Thyroid gland (tissue), 4 donors: ENCODE measurements around the gene CACNA1D. TPM values are rescaled to one million over a fixed set of nuclear protein-coding genes. Genes with fewer than 3 reads are reported as not detected.

Source experiments
- DNase-seq, 2 donors: peaks; one replicate each; pipeline ENCODE4 v3.0.0-alpha.2; 2019
- H3K27ac ChIP-seq, 3 donors: fragments of 200-600 bp; sonication (generic); 1 replicate in 2 of 3; 2 replicates in 1 of 3; pipeline ENCODE4 v1.5.1; 2016 to 2019; ENCODE audit warnings: mild to moderate bottlenecking in 1 of 3, moderate library complexity in 1 of 3
- H3K27me3 ChIP-seq: fragments of 200-600 bp; sonication (generic); one replicate; pipeline ENCODE4 v1.5.1; 2019
- H3K36me3 ChIP-seq, 2 donors: fragments of 200-600 bp; sonication (generic); one replicate each; pipeline ENCODE4 v1.5.1; 2016 to 2019
- H3K4me1 ChIP-seq, 2 donors: fragments of 200-600 bp; sonication (generic); one replicate each; pipeline ENCODE4 v1.5.1; 2017 to 2019
- H3K4me3 ChIP-seq, 3 donors: fragments of 200-600 bp; sonication (generic); replicated peaks in 1 of 3; 1 replicate in 2 of 3; 2 replicates in 1 of 3; pipeline ENCODE4 v1.5.1; 2016; ENCODE audit warnings: mild to moderate bottlenecking in 1 of 3
- H3K9me3 ChIP-seq: fragments of 200-600 bp; sonication (generic); one replicate; pipeline ENCODE4 v1.5.1; 2017
- CTCF ChIP-seq, 6 experiments: fragments of 200-600 bp in 3 of 6; fragments of 450-650 bp in 3 of 6; sonication (generic) in 3 of 6; IDR thresholded peaks; one replicate each; pipeline ENCODE4 v1.5.1; 2016 to 2019; ENCODE audit warnings: antibody characterized with exemption in 6 of 6, mild to moderate bottlenecking in 2 of 6, inconsistent platforms in 1 of 6, moderate library complexity in 1 of 6
- POLR2A ChIP-seq, 2 donors: fragments of 450-650 bp; IDR thresholded peaks; one replicate each; pipeline ENCODE4 v1.6.1; 2017; ENCODE audit warnings: antibody characterized with exemption in 2 of 2, mild to moderate bottlenecking in 2 of 2, moderate library complexity in 1 of 2
- WGBS, 2 donors: methylation state at CpG; one replicate each; pipeline ENCODE4 v1.1.5; 2017; 5-methylcytosine and 5-hydroxymethylcytosine counted together
- intact Hi-C: fragments of 100-400 bp; cut with DNase I; formaldehyde crosslinking; loops from one replicate; pipeline ENCODE4 v1.15.1; 2023
- total RNA-seq, 4 donors: library from RNA; depleted of rRNA; stranded (reverse); fragments of >200 nt; gene quantifications; one replicate each; pipeline ENCODE4 v1.2.3, GENCODE V29; 2016

The CACNA1D gene
- total RNA-seq, 4 donors from 2014 or later, result 7.1 to 46.1 (median 27.3) TPM

DNA sequence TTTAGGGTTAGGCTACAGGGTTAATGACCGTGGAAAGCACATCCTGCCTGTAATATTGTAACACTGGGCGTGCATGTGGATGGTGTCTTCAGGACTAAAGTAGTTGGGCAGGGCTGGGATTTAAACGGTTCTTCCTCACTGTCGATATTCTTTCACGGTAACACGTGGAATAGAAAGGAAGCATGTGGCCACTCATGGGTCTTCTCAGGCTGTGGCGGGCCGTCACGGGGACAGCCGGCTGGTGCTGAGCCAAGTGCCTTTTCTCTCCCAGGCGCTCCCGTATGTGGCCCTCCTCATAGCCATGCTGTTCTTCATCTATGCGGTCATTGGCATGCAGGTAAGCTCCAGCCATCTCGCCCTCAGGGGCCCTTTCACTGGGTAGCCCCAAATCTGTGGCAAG, 278.2 kb downstream of the CACNA1D start:
- TF ChIP-seq CTCF (IDR thresholded peaks at IDR 0.05), result no peak
- TF ChIP-seq POLR2A (IDR thresholded peaks at IDR 0.05), result no peak
- H3K36me3 ChIP-seq, result no peaks in the 10 kb centered on the region
- no peaks in the 10 kb centered on the region for H3K27me3 ChIP-seq
- no peaks in the 10 kb centered on the region for H3K9me3 ChIP-seq
- no peak overlapping the region for H3K4me3 ChIP-seq
- H3K4me1 ChIP-seq, result peaks cover 12 to 23% of the 10 kb centered on the region in 2 donors
- intact Hi-C loops, result no loop called here
- H3K27ac ChIP-seq, result peak overlapping the region in 2 of 3 donors; percentile 4 to 65
- DNase-seq, result peak; percentile 27 to 30
- WGBS, 2 donors, result 55 to 77% methylated on average over 13 to 14 of the region's 14 CpGs

- Histone ChIP-seq H3K27ac (peak overlapping the region; percentile 4 to 65 (median 61)), H3K27me3 (no peaks in the 10 kb centered on the region), H3K36me3 (no peaks in the 10 kb centered on the region), H3K4me1 (peaks cover 12 to 23% of the 10 kb centered on the region in 2 donors), H3K4me3 (no peak overlapping the region), H3K9me3 (no peaks in the 10 kb centered on the region)
- 15 to 32% methylated on average over 5 of the region's 5 CpGs for WGBS, 2 donors
- TF ChIP-seq CTCF (IDR thresholded peaks at IDR 0.05) (no peak), POLR2A (IDR thresholded peaks at IDR 0.05) (no peak)
- DNase-seq, result peak; percentile 65 to 67
- intact Hi-C loops, result no loop called here
Measured at GRCh38 chr3:53773021-53773436, 278.6 kb downstream of the CACNA1D start.

- no peak overlapping the region for H3K4me3 ChIP-seq
- H3K4me1 ChIP-seq, result peaks cover 12 to 23% of the 10 kb centered on the region in 2 donors
- peak overlapping the region; percentile 4 to 65 (median 61) for H3K27ac ChIP-seq
- peak; percentile 30 to 38 for DNase-seq
- H3K36me3 ChIP-seq, result no peaks in the 10 kb centered on the region
- intact Hi-C loops, result no loop called here
- H3K27me3 ChIP-seq, result no peaks in the 10 kb centered on the region
- no peaks in the 10 kb centered on the region for H3K9me3 ChIP-seq
- 76% methylated on average over 10 of the region's 10 CpGs for WGBS, 2 donors
- TF ChIP-seq POLR2A (IDR thresholded peaks at IDR 0.05) (no peak), CTCF (IDR thresholded peaks at IDR 0.05) (no peak)
Measured at GRCh38 chr3:53773611-53774368, 279.4 kb downstream of the CACNA1D start.

DNA sequence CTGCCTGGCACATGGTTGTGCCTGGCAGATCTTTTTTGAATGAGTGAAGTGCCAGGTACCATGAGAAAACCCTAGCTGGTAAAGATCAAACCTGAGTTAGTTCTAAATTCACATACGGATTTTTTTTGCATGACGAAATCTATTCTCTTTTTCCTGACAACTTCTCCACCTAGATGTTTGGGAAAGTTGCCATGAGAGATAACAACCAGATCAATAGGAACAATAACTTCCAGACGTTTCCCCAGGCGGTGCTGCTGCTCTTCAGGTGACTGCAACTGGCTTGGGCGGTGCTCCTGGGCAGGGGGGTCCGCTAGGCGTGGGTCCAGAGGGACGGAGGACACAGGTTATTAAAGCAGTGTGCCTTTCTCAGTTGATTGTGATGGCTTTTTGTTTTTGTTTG, 280.0 kb downstream of the CACNA1D start:
- intact Hi-C loops, result no loop called here
- Histone ChIP-seq H3K4me3 (no peak overlapping the region), H3K4me1 (peaks cover 12 to 23% of the 10 kb centered on the region in 2 donors), H3K36me3 (no peaks in the 10 kb centered on the region), H3K27me3 (no peaks in the 10 kb centered on the region), H3K27ac (no peak overlapping the region), H3K9me3 (no peaks in the 10 kb centered on the region)
- 84 to 93% methylated on average over 8 of the region's 8 CpGs for WGBS, 2 donors
- TF ChIP-seq CTCF (IDR thresholded peaks at IDR 0.05), result no peak
- no peak for TF ChIP-seq POLR2A (IDR thresholded peaks at IDR 0.05)
- DNase-seq, result no peak

DNA sequence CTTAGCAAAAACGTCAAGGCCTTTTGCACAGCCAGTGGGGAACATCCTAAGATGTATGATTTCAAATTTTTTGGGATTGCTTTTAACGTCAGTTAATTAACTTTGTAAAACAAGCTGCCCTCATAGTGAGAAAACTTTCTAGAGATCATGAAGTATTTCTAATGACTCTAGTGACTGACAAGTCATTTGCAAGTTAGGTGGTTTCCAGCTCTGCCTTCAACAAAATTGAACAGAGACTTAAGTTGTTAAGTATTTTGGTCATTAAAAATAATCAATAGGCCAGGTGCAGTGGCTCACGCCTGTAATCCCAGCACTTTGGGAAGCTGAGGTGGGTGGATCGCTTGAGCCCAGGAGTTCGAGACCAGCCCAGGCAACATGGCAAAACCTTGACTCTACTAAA, 280.6 kb downstream of the CACNA1D start:
- no peak overlapping the region for H3K4me3 ChIP-seq
- no peaks in the 10 kb centered on the region for H3K9me3 ChIP-seq
- H3K4me1 ChIP-seq, result peaks cover 12 to 23% of the 10 kb centered on the region in 2 donors
- H3K27ac ChIP-seq, result no peak overlapping the region
- no peaks in the 10 kb centered on the region for H3K36me3 ChIP-seq
- H3K27me3 ChIP-seq, result no peaks in the 10 kb centered on the region
- intact Hi-C loops, result no loop called here
- WGBS, 2 donors, result 85 to 90% methylated on average over 5 of the region's 5 CpGs
- TF ChIP-seq POLR2A (IDR thresholded peaks at IDR 0.05) (no peak), CTCF (IDR thresholded peaks at IDR 0.05) (no peak)
- no peak for DNase-seq
